Measurements from ENCODE around the gene RAB1A.
"Not testable (repeated sequence)": the region's sequence is repeated elsewhere in the genome, so short reads cannot be mapped to it uniquely, and the experiment has no call there.

RAB1A gene

GRCh38 chr2:65129826-65130663, at the start of gene RAB1A:
RAB1A (minus strand) TSS chr2:65130106; CDS start chr2:65129915, 191 bp downstream.
- peak; percentile 92 to 99 for DNase-seq (ENCODE audit: low read depth in 1 of 2, low spot score in 1 of 2)

GRCh38 chr2:65177751-65178442, 48.0 kb upstream of the RAB1A start:
- no peak for DNase-seq (ENCODE audit: low read depth in 1 of 2, low spot score in 1 of 2)

- no peak for DNase-seq (ENCODE audit: low read depth in 1 of 2, low spot score in 1 of 2)
Observed at GRCh38 chr2:65175894-65176530, 46.1 kb upstream of the RAB1A start.

GRCh38 chr2:65174031-65174430, 44.1 kb upstream of the RAB1A start:
- DNase-seq (ENCODE audit: low read depth in 1 of 2, low spot score in 1 of 2), result not testable (repeated sequence)

GRCh38 chr2:65172994-65173790, 43.3 kb upstream of the RAB1A start:
- DNase-seq (ENCODE audit: low read depth in 1 of 2, low spot score in 1 of 2), result no peak

GRCh38 chr2:65170611-65171477, 40.9 kb upstream of the RAB1A start:
- not testable (repeated sequence) for DNase-seq (ENCODE audit: low read depth in 1 of 2, low spot score in 1 of 2)

GRCh38 chr2:65169760-65170136, 39.8 kb upstream of the RAB1A start:
- no peak for DNase-seq (ENCODE audit: low read depth in 1 of 2, low spot score in 1 of 2)

GRCh38 chr2:65165558-65165957, 35.7 kb upstream of the RAB1A start:
- no peak for DNase-seq (ENCODE audit: low read depth in 1 of 2, low spot score in 1 of 2)

- no peak for DNase-seq (ENCODE audit: low read depth in 1 of 2, low spot score in 1 of 2)
Observed at GRCh38 chr2:65164426-65164891, 34.6 kb upstream of the RAB1A start.

- DNase-seq (ENCODE audit: low read depth in 1 of 2, low spot score in 1 of 2), result no peak
Observed at GRCh38 chr2:65161551-65162100, 31.7 kb upstream of the RAB1A start.

- DNase-seq (ENCODE audit: low read depth in 1 of 2, low spot score in 1 of 2), result no peak
Observed at GRCh38 chr2:65159906-65160305, 30.0 kb upstream of the RAB1A start.

GRCh38 chr2:65159261-65159660, 29.4 kb upstream of the RAB1A start:
- no peak for DNase-seq (ENCODE audit: low read depth in 1 of 2, low spot score in 1 of 2)

- no peak for DNase-seq (ENCODE audit: low read depth in 1 of 2, low spot score in 1 of 2)
Observed at GRCh38 chr2:65158557-65158956, 28.7 kb upstream of the RAB1A start.

GRCh38 chr2:65157856-65158255, 27.9 kb upstream of the RAB1A start:
- not testable (repeated sequence) for DNase-seq (ENCODE audit: low read depth in 1 of 2, low spot score in 1 of 2)

GRCh38 chr2:65156041-65156440, 26.1 kb upstream of the RAB1A start:
- DNase-seq (ENCODE audit: low read depth in 1 of 2, low spot score in 1 of 2), result no peak

GRCh38 chr2:65153515-65153914, 23.6 kb upstream of the RAB1A start:
- no peak for DNase-seq (ENCODE audit: low read depth in 1 of 2, low spot score in 1 of 2)

- DNase-seq (ENCODE audit: low read depth in 1 of 2, low spot score in 1 of 2), result no peak
Observed at GRCh38 chr2:65146078-65146477, 16.2 kb upstream of the RAB1A start.

- DNase-seq (ENCODE audit: low read depth in 1 of 2, low spot score in 1 of 2), result no peak
Observed at GRCh38 chr2:65144571-65144970, 14.7 kb upstream of the RAB1A start.

GRCh38 chr2:65142515-65142914, 12.6 kb upstream of the RAB1A start:
- DNase-seq (ENCODE audit: low read depth in 1 of 2, low spot score in 1 of 2), result no peak

Data from activated CD4-positive, alpha-beta T cell treated with anti-CD3 and anti-CD28 coated beads, Interleukin-2, amount 50 U/mL, for 24 hours (primary cell).